Transverse colon (tissue), 4 donors: ENCODE measurements around the gene SPAG6. TPM values are rescaled to one million over a fixed set of nuclear protein-coding genes. Genes with fewer than 3 reads are reported as not detected.

ENCODE experiments used
- DNase-seq: peaks from one replicate; pipeline ENCODE4 v3.0.0-alpha.2; 2019
- H3K27ac ChIP-seq, 4 donors: fragments of 200-600 bp; sonication (generic); 2 replicates each; pipeline ENCODE4 v1.5.1; 2016 to 2018; ENCODE audit warnings: inconsistent platforms in 4 of 4
- H3K27me3 ChIP-seq: fragments of 200-600 bp; sonication (generic); 2 replicates; pipeline ENCODE4 v1.5.1; 2017; ENCODE audit warnings: inconsistent platforms
- H3K36me3 ChIP-seq, 4 donors: fragments of 200-600 bp; sonication (generic); 2 replicates each; pipeline ENCODE4 v1.5.1; 2017 to 2019; ENCODE audit warnings: inconsistent platforms in 4 of 4
- H3K4me1 ChIP-seq, 4 donors: fragments of 200-600 bp; sonication (generic); 2 replicates each; pipeline ENCODE4 v1.5.1; 2017 to 2020; ENCODE audit warnings: inconsistent platforms in 4 of 4
- H3K4me3 ChIP-seq, 4 donors: fragments of 200-600 bp; sonication (generic); 1 replicate in 1 of 4; 2 replicates in 3 of 4; pipeline versions ENCODE4 v1.5.1 to v1.6.1; 2017 to 2019; ENCODE audit warnings: inconsistent platforms in 4 of 4
- H3K9me3 ChIP-seq, 2 donors: fragments of 200-600 bp; sonication (generic); 2 replicates each; pipeline ENCODE4 v1.5.1; 2017 to 2019; ENCODE audit warnings: inconsistent platforms in 2 of 2
- EP300 ChIP-seq: sonication (generic); formaldehyde crosslinking; IDR thresholded peaks from one replicate; pipeline ENCODE4 v1.6.1; 2017; ENCODE audit warnings: antibody characterized with exemption, low read depth
- POLR2A ChIP-seq: fragments of 450-650 bp; IDR thresholded peaks from one replicate; pipeline ENCODE4 v1.6.1; 2016; ENCODE audit warnings: antibody characterized with exemption, mild to moderate bottlenecking, moderate library complexity
- POLR2AphosphoS5 ChIP-seq, 3 donors: sonication (generic); formaldehyde crosslinking; IDR thresholded peaks; one replicate each; pipeline ENCODE4 v1.6.1; 2016; ENCODE audit warnings: antibody characterized with exemption in 3 of 3
- WGBS, 2 donors: methylation state at CpG; one replicate each; pipeline ENCODE4 v1.1.5; 2018; ENCODE audit warnings: low coverage in 1 of 2; 5-methylcytosine and 5-hydroxymethylcytosine counted together
- in situ Hi-C, 4 donors: fragments of 200-750 bp; cut with MboI; loops; one replicate each; pipeline versions ENCODE4 v1.15.0 to v1.15.1; 2017; ENCODE audit warnings: low sequenced_read_pairs in 3 of 4, low pct_ligation_motif_present in 1 of 4, low pct_unique_long_range_greater_than_20kb in 1 of 4
- intact Hi-C: fragments of 100-400 bp; cut with DNase I; formaldehyde crosslinking; loops from one replicate; pipeline ENCODE4 v1.15.1; 2023; ENCODE audit warnings: low total_unique reads
- total RNA-seq, 4 donors: library from RNA; depleted of rRNA; stranded (reverse); fragments of >200 nt; gene quantifications; one replicate each; pipeline ENCODE4 v1.1.0, GENCODE V29; 2016
- TF ChIP-seq, protein P1 (sequence below), 5 experiments: fragments of 200-600 bp in 3 of 5; fragments of 450-650 bp in 2 of 5; sonication (generic) in 3 of 5; IDR thresholded peaks; 1 replicate in 2 of 5; 2 replicates in 3 of 5; pipeline ENCODE4 v1.5.1; 2016 to 2017; ENCODE audit warnings: antibody characterized with exemption in 5 of 5, inconsistent platforms in 3 of 5, mild to moderate bottlenecking in 2 of 5, moderate library complexity in 1 of 5

Gene SPAG6
- total RNA-seq, 4 donors from 2014 or later, result not detected

DNA sequence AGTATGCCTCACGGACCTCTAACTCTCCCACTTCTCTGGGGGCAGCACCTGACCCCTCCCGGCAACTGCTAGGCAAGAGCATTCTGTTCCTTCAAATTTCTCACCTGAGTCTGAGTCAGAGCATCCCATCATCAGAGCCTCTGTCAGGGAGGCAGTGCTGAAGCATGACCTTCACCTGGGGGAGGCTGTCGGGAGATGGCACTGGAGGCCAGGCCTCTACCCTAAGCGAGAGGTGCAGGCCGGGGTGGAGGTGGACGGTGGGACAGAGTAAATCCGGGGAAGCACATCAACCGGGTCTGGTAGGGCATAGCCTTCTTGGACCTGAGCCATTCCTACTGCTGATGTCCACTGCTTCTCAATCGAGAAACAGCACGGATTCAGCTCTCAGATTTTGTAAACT, 90.4 kb downstream of the SPAG6 start:
- no peak overlapping the region for H3K27ac ChIP-seq
- WGBS, 2 donors, result 91 to 96% methylated on average over 5 to 10 of the region's 10 CpGs
- peak; percentile 12 for DNase-seq
- H3K36me3 ChIP-seq, result no peaks in the 10 kb centered on the region
- TF ChIP-seq EP300 (no peak), POLR2AphosphoS5 (IDR thresholded peaks at IDR 0.05) (no peak), POLR2A (no peak)
- TF ChIP-seq, protein P1, sequence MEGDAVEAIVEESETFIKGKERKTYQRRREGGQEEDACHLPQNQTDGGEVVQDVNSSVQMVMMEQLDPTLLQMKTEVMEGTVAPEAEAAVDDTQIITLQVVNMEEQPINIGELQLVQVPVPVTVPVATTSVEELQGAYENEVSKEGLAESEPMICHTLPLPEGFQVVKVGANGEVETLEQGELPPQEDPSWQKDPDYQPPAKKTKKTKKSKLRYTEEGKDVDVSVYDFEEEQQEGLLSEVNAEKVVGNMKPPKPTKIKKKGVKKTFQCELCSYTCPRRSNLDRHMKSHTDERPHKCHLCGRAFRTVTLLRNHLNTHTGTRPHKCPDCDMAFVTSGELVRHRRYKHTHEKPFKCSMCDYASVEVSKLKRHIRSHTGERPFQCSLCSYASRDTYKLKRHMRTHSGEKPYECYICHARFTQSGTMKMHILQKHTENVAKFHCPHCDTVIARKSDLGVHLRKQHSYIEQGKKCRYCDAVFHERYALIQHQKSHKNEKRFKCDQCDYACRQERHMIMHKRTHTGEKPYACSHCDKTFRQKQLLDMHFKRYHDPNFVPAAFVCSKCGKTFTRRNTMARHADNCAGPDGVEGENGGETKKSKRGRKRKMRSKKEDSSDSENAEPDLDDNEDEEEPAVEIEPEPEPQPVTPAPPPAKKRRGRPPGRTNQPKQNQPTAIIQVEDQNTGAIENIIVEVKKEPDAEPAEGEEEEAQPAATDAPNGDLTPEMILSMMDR (IDR thresholded peaks at IDR 0.05), result no peak
- H3K27me3 ChIP-seq, result peaks cover 13% of the 10 kb centered on the region
- H3K4me1 ChIP-seq, result peaks cover 9 to 22% (median 15%) of the 10 kb centered on the region in 4 donors
- H3K9me3 ChIP-seq, result no peaks in the 10 kb centered on the region
- intact Hi-C loops (loop anchor here (10.0 kb wide), 1 partner anchor 659 kb away; the partner anchor contains the start of gene MSRB2), in situ Hi-C loops (loop anchor here in 3 of 4 donors (25.0 kb wide), 2 partner anchors 423 to 448 kb away; partner anchors contain the start of gene DNAJC1 (in 2 of the 3))
- H3K4me3 ChIP-seq, result no peak overlapping the region

- Histone ChIP-seq H3K4me3 (peak overlapping the region; percentile 61 to 88 (median 81)), H3K9me3 (no peaks in the 10 kb centered on the region), H3K27me3 (peaks cover 7% of the 10 kb centered on the region), H3K36me3 (no peaks in the 10 kb centered on the region), H3K27ac (peak overlapping the region; percentile 92 to 98 (median 97)), H3K4me1 (peaks cover 9 to 22% (median 15%) of the 10 kb centered on the region in 4 donors)
- 24% methylated on average over 26 of the region's 35 CpGs; no CpG with 5 or more reads in 1 of the 2 donors for WGBS, 2 donors
- DNase-seq, result peak; percentile 51
- in situ Hi-C loops (loop anchor here in 3 of 4 donors (25.0 kb wide), 2 partner anchors 424 to 449 kb away; partner anchors contain the start of gene DNAJC1 (in 2 of the 3)), intact Hi-C loops (loop anchor here (10.0 kb wide), 1 partner anchor 658 kb away; the partner anchor contains the start of gene MSRB2)
- TF ChIP-seq EP300 (no peak), POLR2AphosphoS5 (IDR thresholded peaks at IDR 0.05) (no peak), POLR2A (no peak)
- TF ChIP-seq, protein P1 (IDR thresholded peaks at IDR 0.05), result no peak
These were observed 91.2 kb downstream of the SPAG6 start for GRCh38 chr10:22436526-22436892.

DNA sequence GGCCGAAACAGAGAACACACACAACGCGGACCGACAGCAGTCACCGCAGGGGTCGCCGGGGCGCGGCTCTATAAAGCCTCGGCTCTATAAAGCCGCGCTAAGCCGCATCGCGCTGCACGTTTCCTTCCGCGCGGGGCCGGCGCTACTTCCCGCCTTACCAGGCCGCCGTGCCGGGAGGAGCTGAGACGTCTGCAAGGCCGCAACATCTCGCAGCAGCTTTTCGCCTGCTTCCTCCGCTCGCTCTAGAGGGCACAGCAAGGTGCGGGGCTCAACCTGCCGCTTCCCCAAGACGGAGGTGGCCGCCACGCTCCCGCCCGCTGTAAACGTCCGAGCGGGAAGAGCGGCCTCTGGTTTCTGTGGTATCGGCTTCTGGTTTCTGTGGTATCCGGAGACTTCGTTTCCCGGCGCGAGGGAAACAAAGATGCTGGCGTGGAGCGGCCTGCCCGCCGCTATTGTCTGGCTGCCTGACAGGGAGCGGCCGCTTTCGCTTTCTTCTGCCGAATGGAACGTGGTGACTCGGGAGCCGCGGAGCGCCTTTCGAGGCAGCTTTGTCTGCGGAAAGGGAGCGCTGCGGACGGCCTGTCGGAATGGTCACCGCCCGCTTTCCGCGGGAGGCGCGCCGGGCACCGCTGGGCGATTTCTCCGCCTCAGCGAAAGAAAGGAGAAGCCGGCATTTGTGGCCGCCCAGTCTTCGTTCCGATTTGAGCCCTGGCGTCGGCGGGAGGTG, 91.8 kb downstream of the SPAG6 start:
- Histone ChIP-seq H3K4me3 (peak overlapping the region; percentile 61 to 88 (median 81)), H3K27ac (peak overlapping the region; percentile 92 to 98 (median 97)), H3K9me3 (no peaks in the 10 kb centered on the region), H3K4me1 (peaks cover 9 to 22% (median 15%) of the 10 kb centered on the region in 4 donors), H3K36me3 (no peaks in the 10 kb centered on the region), H3K27me3 (peaks cover 4% of the 10 kb centered on the region)
- no peak for TF ChIP-seq EP300
- TF ChIP-seq POLR2A, result peak; percentile 92
- peak; percentile 88 to 96 (median 94) for TF ChIP-seq POLR2AphosphoS5 (IDR thresholded peaks at IDR 0.05)
- TF ChIP-seq, protein P1 (IDR thresholded peaks at IDR 0.05), result peak in 4 of 5 experiments; percentile 15 to 30 (median 20)
- intact Hi-C loops, result loop anchor here (10.0 kb wide), 1 partner anchor 658 kb away; the partner anchor contains the start of gene MSRB2
- WGBS, 2 donors, result 0% methylated on average over 55 of the region's 85 CpGs; no CpG with 5 or more reads in 1 of the 2 donors
- in situ Hi-C loops, result loop anchor here in 3 of 4 donors (25.0 kb wide), 2 partner anchors 425 to 450 kb away; partner anchors contain the start of gene DNAJC1 (in 2 of the 3)
- peak; percentile 91 for DNase-seq
